ENCODE measurements around the gene PITPNM2.

Gene PITPNM2

DNA sequence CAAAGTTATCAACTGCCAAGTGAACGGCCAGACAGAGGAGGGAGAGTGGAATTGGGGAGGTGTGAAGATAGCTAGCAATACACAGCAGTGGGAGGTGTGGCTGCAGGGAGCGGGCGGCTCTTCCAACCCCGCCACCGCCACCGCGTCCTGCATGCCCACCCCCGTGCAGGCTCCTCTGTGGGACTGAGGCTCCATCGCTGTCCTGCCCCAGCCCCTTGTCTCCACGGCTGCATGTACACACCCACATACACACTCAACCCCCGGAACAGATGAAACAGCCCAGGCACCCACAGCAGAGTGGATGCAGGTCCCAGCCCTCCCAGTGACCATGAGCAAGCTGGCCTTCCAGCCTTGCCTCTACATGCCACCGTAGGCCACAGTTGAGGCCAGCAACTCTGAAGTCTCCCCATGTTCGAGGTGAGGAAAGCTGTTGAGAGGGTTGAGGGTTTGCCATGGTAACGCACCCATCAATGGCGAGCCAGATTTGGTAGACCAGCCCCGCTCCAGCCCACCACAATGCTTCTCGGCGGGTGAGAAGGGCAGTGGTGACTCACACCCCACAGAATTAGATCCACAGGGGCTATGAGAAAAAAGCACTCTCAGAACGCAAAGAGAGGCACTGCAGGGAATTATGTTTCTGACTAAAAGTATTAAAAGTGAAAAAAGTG, 39.3 kb downstream of the PITPNM2 start:
- no peak overlapping the region for H3K4me2 ChIP-seq (ENCODE audit: low read depth, low read length, poor library complexity, severe bottlenecking)

DNA sequence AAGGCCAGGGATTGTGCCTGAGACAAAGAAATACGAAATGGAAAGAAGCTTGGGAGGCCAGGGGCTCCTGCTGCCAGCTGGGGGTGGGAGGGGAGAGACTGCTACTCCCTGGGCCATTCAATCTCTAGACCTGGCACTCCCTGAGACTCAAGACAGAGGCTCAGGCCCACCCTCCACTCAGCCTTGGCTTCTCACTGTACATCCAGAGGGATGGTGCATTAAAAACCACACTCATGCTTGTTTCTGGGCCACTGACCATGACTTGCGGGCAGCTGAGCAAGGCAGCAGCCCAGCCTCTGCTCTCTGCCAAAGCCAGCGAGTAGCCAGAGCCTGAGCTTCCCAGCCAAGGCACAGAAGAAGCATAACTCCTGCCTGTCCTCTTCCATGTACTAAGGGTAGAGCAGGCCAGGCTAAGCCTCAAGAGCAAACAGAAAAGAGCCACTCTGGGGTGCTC, 41.5 kb downstream of the PITPNM2 start:
- H3K4me3 ChIP-seq (ENCODE audit: low read length, poor library complexity, severe bottlenecking): no peak overlapping the region
- H3K36me3 ChIP-seq (ENCODE audit: insufficient read depth, low read length): no peaks in the 10 kb centered on the region
- no peaks in the 10 kb centered on the region for H3K9me3 ChIP-seq (ENCODE audit: insufficient read depth, low read depth, low read length)
- no peaks in the 10 kb centered on the region for H3K79me2 ChIP-seq (ENCODE audit: insufficient read depth, low read length)
- no peaks in the 10 kb centered on the region for H3K9me2 ChIP-seq (replicated peaks; ENCODE audit: low read depth, low read length)
- no peak overlapping the region for H2AFZ ChIP-seq (ENCODE audit: low read length)
- TF ChIP-seq CTCF (conservative IDR thresholded peaks at IDR 0.05; ENCODE audit: low read length) (no peak), EZH2phosphoT487 (IDR thresholded peaks at IDR 0.05; ENCODE audit: borderline replicate concordance) (no peak)
- no peak overlapping the region for H3K4me2 ChIP-seq (ENCODE audit: low read depth, low read length, poor library complexity, severe bottlenecking)
- peaks cover 19% of the 10 kb centered on the region for H3K4me1 ChIP-seq (ENCODE audit: insufficient read depth, low read length, poor library complexity, severe bottlenecking)
- no peaks in the 10 kb centered on the region for H4K20me1 ChIP-seq (ENCODE audit: insufficient read depth, low read length, poor library complexity, severe bottlenecking)
- no peaks in the 10 kb centered on the region for H3F3A ChIP-seq (ENCODE audit: low read depth)
- no peaks in the 10 kb centered on the region for H3K27me3 ChIP-seq (ENCODE audit: insufficient read depth, low read length, poor library complexity, severe bottlenecking)
- no peak overlapping the region for H3K9ac ChIP-seq (ENCODE audit: low read depth, low read length, poor library complexity, severe bottlenecking)

More for the DNA sequence above, 39.3 kb downstream of the PITPNM2 start:
- no peaks in the 10 kb centered on the region for H3K9me3 ChIP-seq (ENCODE audit: insufficient read depth, low read depth, low read length)
- H3F3A ChIP-seq (ENCODE audit: low read depth): no peaks in the 10 kb centered on the region
- no peaks in the 10 kb centered on the region for H3K79me2 ChIP-seq (ENCODE audit: insufficient read depth, low read length)
- H2AFZ ChIP-seq (ENCODE audit: low read length): no peak overlapping the region
- no peaks in the 10 kb centered on the region for H4K20me1 ChIP-seq (ENCODE audit: insufficient read depth, low read length, poor library complexity, severe bottlenecking)
- no peak overlapping the region for H3K4me3 ChIP-seq (ENCODE audit: low read length, poor library complexity, severe bottlenecking)
- no peaks in the 10 kb centered on the region for H3K27me3 ChIP-seq (ENCODE audit: insufficient read depth, low read length, poor library complexity, severe bottlenecking)
- no peaks in the 10 kb centered on the region for H3K36me3 ChIP-seq (ENCODE audit: insufficient read depth, low read length)
- TF ChIP-seq EZH2phosphoT487 (IDR thresholded peaks at IDR 0.05; ENCODE audit: borderline replicate concordance) (no peak), CTCF (conservative IDR thresholded peaks at IDR 0.05; ENCODE audit: low read length) (no peak)
- H3K4me1 ChIP-seq (ENCODE audit: insufficient read depth, low read length, poor library complexity, severe bottlenecking): peaks cover 11% of the 10 kb centered on the region
- H3K9me2 ChIP-seq (replicated peaks; ENCODE audit: low read depth, low read length): no peaks in the 10 kb centered on the region
- no peak overlapping the region for H3K9ac ChIP-seq (ENCODE audit: low read depth, low read length, poor library complexity, severe bottlenecking)

GRCh38 chr12:123108682-123109066, 42.2 kb downstream of the PITPNM2 start:
- Histone ChIP-seq H3K4me1 (ENCODE audit: insufficient read depth, low read length, poor library complexity, severe bottlenecking) (peaks cover 19% of the 10 kb centered on the region), H3F3A (ENCODE audit: low read depth) (no peaks in the 10 kb centered on the region), H3K9me3 (ENCODE audit: insufficient read depth, low read depth, low read length) (no peaks in the 10 kb centered on the region), H3K9me2 (replicated peaks; ENCODE audit: low read depth, low read length) (no peaks in the 10 kb centered on the region), H3K79me2 (ENCODE audit: insufficient read depth, low read length) (no peaks in the 10 kb centered on the region), H3K4me3 (ENCODE audit: low read length, poor library complexity, severe bottlenecking) (no peak overlapping the region), H4K20me1 (ENCODE audit: insufficient read depth, low read length, poor library complexity, severe bottlenecking) (no peaks in the 10 kb centered on the region), H3K4me2 (ENCODE audit: low read depth, low read length, poor library complexity, severe bottlenecking) (no peak overlapping the region), H3K27me3 (ENCODE audit: insufficient read depth, low read length, poor library complexity, severe bottlenecking) (no peaks in the 10 kb centered on the region), H3K9ac (ENCODE audit: low read depth, low read length, poor library complexity, severe bottlenecking) (no peak overlapping the region), H2AFZ (ENCODE audit: low read length) (no peak overlapping the region), H3K36me3 (ENCODE audit: insufficient read depth, low read length) (no peaks in the 10 kb centered on the region)
- TF ChIP-seq CTCF (conservative IDR thresholded peaks at IDR 0.05; ENCODE audit: low read length) (no peak), EZH2phosphoT487 (IDR thresholded peaks at IDR 0.05; ENCODE audit: borderline replicate concordance) (no peak)
